CD4-positive, alpha-beta T cell treated with Interleukin-2 at 100 ng/mL for 4 hours (primary cell): Measurements from ENCODE around the gene TMEM59.

Experiments used
- DNase-seq: peaks from one replicate; pipeline ENCODE4 v3.0.0-alpha.2; 2020; ENCODE audit warnings: low spot score

TMEM59 gene

GRCh38 chr1:53984726-53985125, 68.3 kb downstream of the TMEM59 start:
- DNase-seq, result no peak

- DNase-seq, result no peak
These were observed 70.3 kb downstream of the TMEM59 start for GRCh38 chr1:53982763-53983104.

- DNase-seq, result no peak
These were observed 70.8 kb downstream of the TMEM59 start for GRCh38 chr1:53982034-53982762.

GRCh38 chr1:53981220-53981619, 71.8 kb downstream of the TMEM59 start:
- DNase-seq, result no peak

- DNase-seq, result no peak
These were observed 73.1 kb downstream of the TMEM59 start for GRCh38 chr1:53979712-53980450.
